Natural killer cell treated with Interleukin-12 subunit alpha and Interleukin-12 subunit beta and Interleukin-15 and Interleukin-18, amount 100 ng/mL, for 72 hours (primary cell): ENCODE measurements around the gene ICAM1. TPM values are rescaled to one million over a fixed set of nuclear protein-coding genes. Genes with fewer than 3 reads are reported as not detected.
A peak's percentile ranks its signal among the peaks of the same experiment; 100 is the strongest.

Experiments
- ATAC-seq, 2 donors: fragments of 150-1000 bp; cut with Tn5 transposase in 1 of 2; sonication (Bioruptor Pico), chemical (Tn5 transposase) in 1 of 2; 2 replicates each; pipeline ENCODE4 v1.10.0; 2021
- DNase-seq: peaks from one replicate; pipeline ENCODE4 v3.0.0; 2022; ENCODE audit warnings: low spot score
- H3K27ac Mint-ChIP-seq, 2 donors: 1 replicate in 1 of 2; 2 replicates in 1 of 2; pipeline ENCODE4 v1.8.0; 2022; ENCODE audit warnings: mixed read lengths in 2 of 2, mild to moderate bottlenecking in 1 of 2, moderate library complexity in 1 of 2
- H3K27me3 Mint-ChIP-seq, 2 donors: 1 replicate in 1 of 2; 2 replicates in 1 of 2; pipeline ENCODE4 v1.8.0; 2022; ENCODE audit warnings: mixed read lengths in 2 of 2
- H3K36me3 Mint-ChIP-seq: one replicate; pipeline ENCODE4 v1.8.0; 2022; ENCODE audit warnings: mixed read lengths
- H3K4me1 Mint-ChIP-seq, 2 donors: 1 replicate in 1 of 2; 2 replicates in 1 of 2; pipeline ENCODE4 v1.8.0; 2022; ENCODE audit warnings: low read depth in 2 of 2, mixed read lengths in 2 of 2, mild to moderate bottlenecking in 1 of 2
- H3K4me3 Mint-ChIP-seq: one replicate; pipeline ENCODE4 v1.8.0; 2022; ENCODE audit warnings: mixed read lengths
- H3K9me3 Mint-ChIP-seq: 2 replicates; pipeline ENCODE4 v1.8.0; 2022; ENCODE audit warnings: mixed read lengths
- total RNA-seq, 2 donors: library from RNA; stranded (reverse); gene quantifications; one replicate each; pipeline ENCODE4 v1.2.3, GENCODE V29; 2022

Gene ICAM1
- total RNA-seq, 2 donors from 2014 or later, result 106 to 264 TPM

GRCh38 chr19:10255358-10255757 is 15.6 kb upstream of the ICAM1 start:
- ATAC-seq (no peak), DNase-seq (no peak)
- Mint-ChIP-seq H3K27me3 (no peaks in the 10 kb centered on the region), H3K27ac (no peak overlapping the region), H3K36me3 (peaks cover 17% of the 10 kb centered on the region), H3K4me3 (no peak overlapping the region), H3K4me1 (peaks cover 13 to 18% of the 10 kb centered on the region in 2 donors), H3K9me3 (no peaks in the 10 kb centered on the region)

- Mint-ChIP-seq H3K9me3 (no peaks in the 10 kb centered on the region), H3K36me3 (peaks cover 17% of the 10 kb centered on the region), H3K27me3 (no peaks in the 10 kb centered on the region), H3K4me1 (peaks cover 13 to 18% of the 10 kb centered on the region in 2 donors), H3K4me3 (no peak overlapping the region), H3K27ac (no peak overlapping the region)
- no peak for ATAC-seq
- peak; percentile 23 for DNase-seq
These were observed 14.4 kb upstream of the ICAM1 start for GRCh38 chr19:10256551-10256950.

DNA sequence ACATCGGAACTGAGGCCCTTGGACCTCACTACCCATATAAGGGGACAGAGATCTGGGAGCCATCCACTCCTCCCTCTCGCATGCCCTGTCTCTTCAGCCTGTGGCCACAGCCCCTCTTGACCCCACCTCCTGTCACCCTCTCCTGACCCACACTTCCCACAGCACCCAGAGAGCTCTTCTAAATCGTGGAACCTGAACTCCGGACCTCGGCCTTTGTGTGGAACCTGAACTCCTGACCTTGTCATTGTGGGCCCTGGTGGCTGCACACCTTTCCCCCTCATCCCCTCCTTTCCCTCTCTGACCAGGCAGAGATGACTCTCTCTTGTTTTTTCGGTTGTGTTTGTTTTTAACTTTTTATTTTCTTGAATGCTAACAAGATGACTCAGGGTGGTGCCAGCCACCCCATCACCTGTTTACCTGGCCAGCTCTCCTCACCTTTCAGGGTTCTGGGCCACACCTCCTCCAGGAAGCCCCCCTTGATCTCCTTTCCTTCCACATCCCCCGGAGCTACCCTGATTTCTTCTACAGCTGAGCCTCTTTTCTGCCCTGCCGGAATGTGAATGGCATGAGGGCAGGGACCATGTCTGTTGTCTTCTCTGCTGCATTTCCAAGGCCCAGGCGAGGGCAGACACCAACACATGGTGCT is 13.8 kb upstream of the ICAM1 start:
- Mint-ChIP-seq H3K36me3 (peaks cover 17% of the 10 kb centered on the region), H3K4me1 (peaks cover 13 to 15% of the 10 kb centered on the region in 2 donors), H3K9me3 (no peaks in the 10 kb centered on the region), H3K27me3 (no peaks in the 10 kb centered on the region), H3K27ac (no peak overlapping the region), H3K4me3 (no peak overlapping the region)
- ATAC-seq, result no peak
- DNase-seq, result peak; percentile 39

GRCh38 chr19:10258080-10258710 is 12.7 kb upstream of the ICAM1 start:
- H3K4me1 Mint-ChIP-seq, result peaks cover 8 to 10% of the 10 kb centered on the region in 2 donors

GRCh38 chr19:10259162-10259905 is 11.6 kb upstream of the ICAM1 start:
- peaks cover 0 to 6% of the 10 kb centered on the region in 2 donors for H3K4me1 Mint-ChIP-seq
- H3K36me3 Mint-ChIP-seq, result peaks cover 9% of the 10 kb centered on the region
- no peaks in the 10 kb centered on the region for H3K9me3 Mint-ChIP-seq
- H3K27ac Mint-ChIP-seq, result no peak overlapping the region
- no peak overlapping the region for H3K4me3 Mint-ChIP-seq
- no peaks in the 10 kb centered on the region for H3K27me3 Mint-ChIP-seq
- DNase-seq, result peak; percentile 89
- peak; percentile 78 to 83 for ATAC-seq

More at GRCh38 chr19:10258080-10258710, 12.7 kb upstream of the ICAM1 start:
- H3K27me3 Mint-ChIP-seq, result no peaks in the 10 kb centered on the region
- no peak overlapping the region for H3K4me3 Mint-ChIP-seq
- DNase-seq (peak; percentile 57), ATAC-seq (no peak)
- no peaks in the 10 kb centered on the region for H3K9me3 Mint-ChIP-seq
- no peak overlapping the region for H3K27ac Mint-ChIP-seq
- peaks cover 17% of the 10 kb centered on the region for H3K36me3 Mint-ChIP-seq

- peak; percentile 31 to 37 for ATAC-seq
- Mint-ChIP-seq H3K27me3 (no peaks in the 10 kb centered on the region), H3K36me3 (peaks cover 9% of the 10 kb centered on the region), H3K27ac (no peak overlapping the region), H3K9me3 (no peaks in the 10 kb centered on the region), H3K4me1 (peaks cover 0 to 6% of the 10 kb centered on the region in 2 donors), H3K4me3 (no peak overlapping the region)
- DNase-seq, result peak; percentile 56
These were observed 10.8 kb upstream of the ICAM1 start for GRCh38 chr19:10260141-10260584.

DNA sequence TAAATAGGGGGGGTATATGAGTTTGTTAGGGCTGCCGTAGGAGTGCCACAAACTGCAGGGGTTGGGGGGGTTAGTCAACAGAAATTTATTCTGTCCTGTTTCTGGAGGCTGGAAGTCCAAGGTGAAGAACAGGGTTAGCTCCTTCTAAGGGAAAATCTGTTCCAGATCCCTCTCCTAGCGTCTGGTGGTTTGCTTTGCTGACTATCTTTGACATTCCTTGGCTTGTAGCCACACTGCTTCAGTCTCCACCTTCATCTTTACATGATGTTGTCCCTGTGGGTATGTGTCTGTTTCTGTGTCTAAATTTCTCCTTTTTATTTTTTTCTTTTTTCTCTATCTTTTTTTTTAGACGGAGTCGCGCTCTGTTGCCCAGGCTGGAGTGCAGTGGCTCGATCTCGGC is 8.1 kb upstream of the ICAM1 start:
- peak; percentile 12 for DNase-seq
- no peaks in the 10 kb centered on the region for H3K9me3 Mint-ChIP-seq
- H3K4me1 Mint-ChIP-seq, result peaks cover 0 to 5% of the 10 kb centered on the region in 2 donors
- H3K27me3 Mint-ChIP-seq, result no peaks in the 10 kb centered on the region
- H3K4me3 Mint-ChIP-seq, result no peak overlapping the region
- H3K27ac Mint-ChIP-seq, result no peak overlapping the region
- ATAC-seq, result no peak
- H3K36me3 Mint-ChIP-seq, result peaks cover under 1% of the 10 kb centered on the region

DNA sequence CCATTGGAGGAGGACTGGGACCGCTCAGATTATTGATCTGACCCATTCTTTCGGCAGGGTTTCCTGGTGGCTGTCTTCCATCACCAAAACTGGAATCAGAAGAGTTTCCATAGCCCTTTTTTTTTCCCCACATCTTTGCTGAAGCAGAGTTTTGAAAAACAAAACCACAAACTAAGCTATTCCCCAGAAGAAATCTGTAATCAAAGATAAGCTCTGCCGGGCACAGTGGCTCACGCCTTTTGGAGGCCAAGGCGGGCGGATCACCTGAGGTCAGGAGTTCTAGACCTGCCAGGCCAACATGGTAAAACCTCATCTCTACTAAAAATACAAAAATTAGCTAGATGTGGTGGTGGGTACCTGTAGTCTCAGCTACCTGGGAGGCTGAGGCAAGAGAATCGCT is 4.2 kb upstream of the ICAM1 start:
- Mint-ChIP-seq H3K4me3 (no peak overlapping the region), H3K9me3 (no peaks in the 10 kb centered on the region), H3K4me1 (peaks cover 11 to 12% of the 10 kb centered on the region in 2 donors), H3K27me3 (no peaks in the 10 kb centered on the region), H3K27ac (peak overlapping the region in 1 of 2 donors; percentile 59), H3K36me3 (no peaks in the 10 kb centered on the region)
- ATAC-seq (no peak), DNase-seq (no peak)

- Mint-ChIP-seq H3K27ac (peak overlapping the region in 1 of 2 donors; percentile 96), H3K27me3 (no peaks in the 10 kb centered on the region), H3K4me3 (no peak overlapping the region), H3K36me3 (no peaks in the 10 kb centered on the region), H3K4me1 (peaks cover 13 to 17% of the 10 kb centered on the region in 2 donors), H3K9me3 (no peaks in the 10 kb centered on the region)
- DNase-seq (no peak), ATAC-seq (no peak)
These were observed 2.8 kb upstream of the ICAM1 start for GRCh38 chr19:10268071-10268470.

DNA sequence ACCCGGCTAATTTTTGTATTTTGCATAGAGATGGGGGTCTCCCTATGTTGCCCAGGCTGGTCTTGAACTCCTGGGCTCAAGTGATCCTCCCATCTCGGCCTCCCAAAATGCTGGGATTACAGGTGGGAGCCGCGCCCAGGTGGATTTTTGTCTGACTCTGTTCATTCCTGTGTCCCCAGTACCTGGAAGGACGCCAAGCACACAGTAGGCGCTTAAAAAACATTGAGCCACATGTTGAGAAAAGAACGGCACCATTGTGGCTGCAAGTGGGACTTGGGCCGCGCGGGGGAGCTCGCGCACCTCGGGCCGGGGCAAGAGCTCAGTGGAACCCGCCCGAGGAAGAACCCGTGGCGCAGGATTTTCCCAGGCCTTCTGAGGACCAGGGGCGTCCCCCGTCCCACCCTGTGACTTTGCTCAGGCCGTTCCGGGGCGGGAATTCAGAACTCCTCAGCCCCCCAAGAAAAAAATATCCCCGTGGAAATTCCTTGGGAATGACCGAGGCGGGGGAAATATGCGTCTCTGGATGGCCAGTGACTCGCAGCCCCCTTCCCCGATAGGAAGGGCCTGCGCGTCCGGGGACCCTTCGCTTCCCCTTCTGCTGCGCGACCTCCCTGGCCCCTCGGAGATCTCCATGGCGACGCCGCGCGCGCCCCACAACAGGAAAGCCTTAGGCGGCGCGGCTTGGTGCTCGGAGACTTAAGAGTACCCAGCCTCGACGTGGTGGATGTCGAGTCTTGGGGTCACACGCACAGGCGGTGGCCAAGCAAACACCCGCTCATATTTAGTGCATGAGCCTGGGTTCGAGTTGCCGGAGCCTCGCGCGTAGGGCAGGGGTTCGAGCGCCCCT is 1.4 kb upstream of the ICAM1 start:
- peaks cover 9% of the 10 kb centered on the region for H3K36me3 Mint-ChIP-seq
- H3K27ac Mint-ChIP-seq, result peak overlapping the region; percentile 96 to 98
- no peaks in the 10 kb centered on the region for H3K27me3 Mint-ChIP-seq
- ATAC-seq, result peak; percentile 63 to 66
- H3K9me3 Mint-ChIP-seq, result no peaks in the 10 kb centered on the region
- peak overlapping the region; percentile 71 for H3K4me3 Mint-ChIP-seq
- peaks cover 21 to 23% of the 10 kb centered on the region in 2 donors for H3K4me1 Mint-ChIP-seq
- DNase-seq, result peak; percentile 93

DNA sequence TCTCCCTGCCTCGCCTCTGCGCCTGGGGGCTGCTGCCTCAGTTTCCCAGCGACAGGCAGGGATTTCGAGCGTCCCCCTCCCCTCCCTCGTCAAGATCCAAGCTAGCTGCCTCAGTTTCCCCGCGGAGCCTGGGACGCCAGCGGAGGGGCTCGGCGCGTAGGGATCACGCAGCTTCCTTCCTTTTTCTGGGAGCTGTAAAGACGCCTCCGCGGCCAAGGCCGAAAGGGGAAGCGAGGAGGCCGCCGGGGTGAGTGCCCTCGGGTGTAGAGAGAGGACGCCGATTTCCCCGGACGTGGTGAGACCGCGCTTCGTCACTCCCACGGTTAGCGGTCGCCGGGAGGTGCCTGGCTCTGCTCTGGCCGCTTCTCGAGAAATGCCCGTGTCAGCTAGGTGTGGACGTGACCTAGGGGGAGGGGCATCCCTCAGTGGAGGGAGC is 722 bp upstream of the ICAM1 start:
- Mint-ChIP-seq H3K9me3 (no peaks in the 10 kb centered on the region), H3K4me1 (peaks cover 24 to 27% of the 10 kb centered on the region in 2 donors), H3K27me3 (no peaks in the 10 kb centered on the region), H3K4me3 (peak overlapping the region; percentile 71), H3K27ac (peak overlapping the region; percentile 96 to 98), H3K36me3 (peaks cover 13% of the 10 kb centered on the region)
- peak; percentile 86 to 88 for ATAC-seq
- DNase-seq, result peak; percentile 98

DNA sequence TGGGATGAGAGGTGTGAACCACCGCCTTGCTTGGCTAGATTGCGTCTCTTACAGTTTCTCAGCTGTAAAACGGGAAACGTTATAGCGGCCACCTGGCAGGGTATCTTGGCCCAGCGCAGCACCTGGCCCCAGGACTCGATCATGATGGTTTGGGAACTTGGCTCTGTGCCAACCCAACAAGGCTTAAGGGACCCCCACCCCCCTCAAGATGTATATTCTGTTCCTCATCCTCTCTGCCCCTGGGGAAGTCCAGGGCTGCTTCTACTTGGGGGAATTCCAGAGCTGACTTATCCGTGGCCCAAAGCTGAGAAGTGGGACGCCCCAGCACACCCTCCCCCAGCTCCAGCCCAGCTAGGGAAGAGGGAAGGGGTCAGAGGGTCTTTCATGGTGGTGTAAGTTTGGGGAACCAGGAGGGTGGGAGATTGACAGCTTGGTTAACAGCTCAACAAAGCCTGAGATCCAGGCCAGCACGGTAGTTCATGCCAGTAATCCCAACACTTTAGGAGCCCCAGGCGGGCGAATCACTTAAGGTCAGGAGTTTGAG is 695 bp downstream of the ICAM1 start:
- peaks cover 24 to 26% of the 10 kb centered on the region in 2 donors for H3K4me1 Mint-ChIP-seq
- H3K27ac Mint-ChIP-seq, result peak overlapping the region; percentile 96 to 98
- H3K27me3 Mint-ChIP-seq, result no peaks in the 10 kb centered on the region
- no peaks in the 10 kb centered on the region for H3K9me3 Mint-ChIP-seq
- ATAC-seq (peak; percentile 24 to 44), DNase-seq (peak; percentile 85)
- H3K36me3 Mint-ChIP-seq, result peaks cover 13% of the 10 kb centered on the region
- H3K4me3 Mint-ChIP-seq, result peak overlapping the region; percentile 71

DNA sequence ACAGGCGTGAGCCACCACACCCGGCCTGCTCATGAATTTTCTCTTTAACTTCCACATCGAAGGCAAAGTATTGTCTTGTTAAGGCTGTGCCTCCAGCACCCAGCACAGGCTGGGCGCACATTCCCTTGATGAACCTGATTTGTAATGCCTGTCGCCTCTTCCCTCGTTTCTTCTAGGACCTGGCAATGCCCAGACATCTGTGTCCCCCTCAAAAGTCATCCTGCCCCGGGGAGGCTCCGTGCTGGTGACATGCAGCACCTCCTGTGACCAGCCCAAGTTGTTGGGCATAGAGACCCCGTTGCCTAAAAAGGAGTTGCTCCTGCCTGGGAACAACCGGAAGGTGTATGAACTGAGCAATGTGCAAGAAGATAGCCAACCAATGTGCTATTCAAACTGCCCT is 3.7 kb downstream of the ICAM1 start:
- H3K27ac Mint-ChIP-seq, result peak overlapping the region; percentile 33 to 96
- DNase-seq, result no peak
- no peaks in the 10 kb centered on the region for H3K9me3 Mint-ChIP-seq
- H3K4me3 Mint-ChIP-seq, result peak overlapping the region; percentile 71
- ATAC-seq, result no peak
- peaks cover 25% of the 10 kb centered on the region for H3K36me3 Mint-ChIP-seq
- no peaks in the 10 kb centered on the region for H3K27me3 Mint-ChIP-seq
- peaks cover 40 to 49% of the 10 kb centered on the region in 2 donors for H3K4me1 Mint-ChIP-seq
